HCEC 1CT (cell line): ENCODE results near the gene ZDHHC9.
A peak's percentile ranks its signal among the peaks of the same experiment; 100 is the strongest.
"Not testable (repeated sequence)": the region's sequence is repeated elsewhere in the genome, so short reads cannot be mapped to it uniquely, and the experiment has no call there.

ENCODE experiments used
- DNase-seq: peaks from one replicate; pipeline ENCODE4 v3.0.0-alpha.2; 2017

The ZDHHC9 gene

GRCh38 chrX:129843459-129844306, at the start of gene ZDHHC9:
Gene ZDHHC9 (minus strand): TSS chrX:129843886. CDS start chrX:129841945, 1,941 bp downstream.
- DNase-seq: peak; percentile 80

GRCh38 chrX:129877401-129877800, 33.7 kb upstream of the ZDHHC9 start:
- no peak for DNase-seq

GRCh38 chrX:129876771-129877305, 33.2 kb upstream of the ZDHHC9 start:
- DNase-seq: peak; percentile 31

GRCh38 chrX:129875669-129876068, 32.0 kb upstream of the ZDHHC9 start:
- DNase-seq: peak; percentile 82

GRCh38 chrX:129872524-129872923, 28.8 kb upstream of the ZDHHC9 start:
- DNase-seq: no peak

- DNase-seq: not testable (repeated sequence)
Measured at GRCh38 chrX:129866321-129866720, 22.6 kb upstream of the ZDHHC9 start.

GRCh38 chrX:129859134-129859533, 15.4 kb upstream of the ZDHHC9 start:
- DNase-seq: not testable (repeated sequence)

- DNase-seq: not testable (repeated sequence)
Measured at GRCh38 chrX:129851825-129852224, 8.1 kb upstream of the ZDHHC9 start.

- DNase-seq: no peak
Measured at GRCh38 chrX:129846716-129847115, 3.0 kb upstream of the ZDHHC9 start.

GRCh38 chrX:129845616-129846190, 2.0 kb upstream of the ZDHHC9 start:
- DNase-seq: no peak

- no peak for DNase-seq
Measured at GRCh38 chrX:129843209-129843458, 552 bp downstream of the ZDHHC9 start.

GRCh38 chrX:129842510-129843208, 1.0 kb downstream of the ZDHHC9 start:
- peak; percentile 20 for DNase-seq

- DNase-seq: no peak
Measured at GRCh38 chrX:129840344-129840743, 3.3 kb downstream of the ZDHHC9 start.

- DNase-seq: no peak
Measured at GRCh38 chrX:129836827-129837226, 6.9 kb downstream of the ZDHHC9 start.

- peak; percentile 65 for DNase-seq
Measured at GRCh38 chrX:129833153-129833990, 10.3 kb downstream of the ZDHHC9 start.

- no peak for DNase-seq
Measured at GRCh38 chrX:129831091-129831885, 12.4 kb downstream of the ZDHHC9 start.

GRCh38 chrX:129830494-129830893, 13.2 kb downstream of the ZDHHC9 start:
- DNase-seq: no peak

GRCh38 chrX:129825746-129826505, 17.8 kb downstream of the ZDHHC9 start:
- no peak for DNase-seq

GRCh38 chrX:129824620-129825019, 19.1 kb downstream of the ZDHHC9 start:
- DNase-seq: no peak

GRCh38 chrX:129823522-129823921, 20.2 kb downstream of the ZDHHC9 start:
- DNase-seq: no peak

GRCh38 chrX:129823115-129823514, 20.6 kb downstream of the ZDHHC9 start:
- DNase-seq: peak; percentile 5
